ENCODE data around the gene C3orf18.

- no peak for TF ChIP-seq CTCF (IDR thresholded peaks at IDR 0.05)
- no peak for TF ChIP-seq TCF7L2 (IDR thresholded peaks at IDR 0.05; ENCODE audit: low read depth, low read length)
Measured at GRCh38 chr3:50610181-50610971, 42.8 kb upstream of the C3orf18 start.

All from Panc1 (cell line).